ENCODE results near the gene TARP.
A peak's percentile ranks its signal among the peaks of the same experiment; 100 is the strongest.
"Not testable (repeated sequence)": the region's sequence is repeated elsewhere in the genome, so short reads cannot be mapped to it uniquely, and the experiment has no call there.

Gene TARP

DNA sequence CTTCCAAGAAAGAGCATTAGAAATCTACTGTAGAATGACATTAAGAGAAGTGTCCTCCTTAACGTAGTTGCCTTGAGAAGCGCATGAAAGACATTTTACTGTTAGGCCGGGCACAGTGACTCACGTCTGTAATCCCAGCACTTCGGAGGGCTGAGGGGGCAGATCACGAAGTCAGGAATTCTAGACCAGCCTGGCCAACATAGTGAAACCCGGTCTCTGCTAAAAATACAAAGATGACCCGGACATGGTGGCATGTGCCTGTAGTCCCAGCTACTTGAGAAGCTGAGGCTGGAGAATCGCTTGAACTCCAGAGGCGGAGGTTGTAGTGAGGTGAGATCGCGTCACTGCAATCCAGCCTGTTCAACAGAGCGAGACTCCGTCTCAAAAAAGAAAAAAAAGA, 28.9 kb downstream of the TARP start:
- H3K9me2 ChIP-seq (replicated peaks; ENCODE audit: low read depth, low read length) = no peaks in the 10 kb centered on the region
- H3K4me2 ChIP-seq (ENCODE audit: low read depth, low read length, poor library complexity, severe bottlenecking) = peak overlapping the region; percentile 25
- H3K4me1 ChIP-seq (ENCODE audit: insufficient read depth, low read length, poor library complexity, severe bottlenecking) = peaks cover 27% of the 10 kb centered on the region
- H3F3A ChIP-seq (ENCODE audit: low read depth) = no peaks in the 10 kb centered on the region
- H3K79me2 ChIP-seq (ENCODE audit: insufficient read depth, low read length) = peaks cover 61% of the 10 kb centered on the region
- H3K9ac ChIP-seq (ENCODE audit: low read depth, low read length, poor library complexity, severe bottlenecking) = no peak overlapping the region
- H4K20me1 ChIP-seq (ENCODE audit: insufficient read depth, low read length, poor library complexity, severe bottlenecking) = no peaks in the 10 kb centered on the region
- no peaks in the 10 kb centered on the region for H3K27me3 ChIP-seq (ENCODE audit: insufficient read depth, low read length, poor library complexity, severe bottlenecking)
- H2AFZ ChIP-seq (ENCODE audit: low read length) = no peak overlapping the region
- no peaks in the 10 kb centered on the region for H3K9me3 ChIP-seq (ENCODE audit: insufficient read depth, low read depth, low read length)
- H3K36me3 ChIP-seq (ENCODE audit: insufficient read depth, low read length) = peaks cover 30% of the 10 kb centered on the region
- H3K4me3 ChIP-seq (ENCODE audit: low read length, poor library complexity, severe bottlenecking) = no peak overlapping the region
- TF ChIP-seq EZH2phosphoT487 (IDR thresholded peaks at IDR 0.05; ENCODE audit: borderline replicate concordance) (no peak), CTCF (conservative IDR thresholded peaks at IDR 0.05; ENCODE audit: low read length) (no peak)

DNA sequence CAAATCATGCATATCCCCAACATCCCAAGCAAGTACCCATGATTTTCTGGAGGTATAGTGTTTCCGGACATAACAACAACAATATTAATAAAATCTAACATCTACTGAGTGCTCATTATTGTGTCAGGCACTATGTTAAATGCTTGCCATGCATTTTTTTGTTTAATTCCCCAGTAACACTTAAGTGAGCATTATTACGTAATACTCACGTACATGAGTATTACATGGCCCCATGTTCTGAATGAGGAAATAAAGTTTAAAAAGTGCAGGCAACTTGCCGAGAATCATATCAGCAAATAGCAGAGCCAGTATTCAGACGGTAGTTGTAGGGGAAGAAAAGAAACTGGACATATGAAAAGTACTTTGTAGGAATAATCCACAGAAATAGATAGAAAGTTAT, 30.1 kb downstream of the TARP start:
- H2AFZ ChIP-seq (ENCODE audit: low read length); H3K9me2 ChIP-seq (replicated peaks; ENCODE audit: low read depth, low read length); H4K20me1 ChIP-seq (ENCODE audit: insufficient read depth, low read length, poor library complexity, severe bottlenecking); H3K27me3 ChIP-seq (ENCODE audit: insufficient read depth, low read length, poor library complexity, severe bottlenecking); H3K4me2 ChIP-seq (ENCODE audit: low read depth, low read length, poor library complexity, severe bottlenecking); H3K4me3 ChIP-seq (ENCODE audit: low read length, poor library complexity, severe bottlenecking); H3K9ac ChIP-seq (ENCODE audit: low read depth, low read length, poor library complexity, severe bottlenecking); H3F3A ChIP-seq (ENCODE audit: low read depth); H3K9me3 ChIP-seq (ENCODE audit: insufficient read depth, low read depth, low read length): not testable (repeated sequence)
- peaks cover 30% of the 10 kb centered on the region for H3K4me1 ChIP-seq (ENCODE audit: insufficient read depth, low read length, poor library complexity, severe bottlenecking)
- peaks cover 49% of the 10 kb centered on the region for H3K79me2 ChIP-seq (ENCODE audit: insufficient read depth, low read length)
- peaks cover 28% of the 10 kb centered on the region for H3K36me3 ChIP-seq (ENCODE audit: insufficient read depth, low read length)

DNA sequence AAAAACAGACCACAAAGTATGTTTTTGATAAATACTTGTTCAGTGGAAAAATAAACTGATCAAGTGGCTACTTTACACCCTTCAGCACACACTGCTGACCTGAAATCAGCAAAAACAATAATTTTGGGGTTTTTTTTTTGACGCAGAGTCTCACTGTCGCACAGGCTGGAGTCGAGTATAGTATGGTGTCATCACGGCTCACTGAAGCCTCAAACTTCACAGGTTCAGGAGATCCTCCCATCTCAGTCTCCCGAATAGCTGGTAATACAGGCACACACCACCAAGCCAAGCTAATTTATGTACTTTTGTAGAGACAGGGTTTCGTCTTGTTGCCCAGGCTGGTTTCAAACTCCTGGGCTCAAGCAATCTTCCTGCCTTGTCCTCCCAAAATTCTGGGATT, 30.6 kb downstream of the TARP start:
- no peaks in the 10 kb centered on the region for H3F3A ChIP-seq (ENCODE audit: low read depth)
- H3K4me1 ChIP-seq (ENCODE audit: insufficient read depth, low read length, poor library complexity, severe bottlenecking) = peaks cover 30% of the 10 kb centered on the region
- H3K4me3 ChIP-seq (ENCODE audit: low read length, poor library complexity, severe bottlenecking) = no peak overlapping the region
- peaks cover 46% of the 10 kb centered on the region for H3K79me2 ChIP-seq (ENCODE audit: insufficient read depth, low read length)
- no peaks in the 10 kb centered on the region for H3K9me3 ChIP-seq (ENCODE audit: insufficient read depth, low read depth, low read length)
- no peak overlapping the region for H2AFZ ChIP-seq (ENCODE audit: low read length)
- peaks cover 23% of the 10 kb centered on the region for H3K36me3 ChIP-seq (ENCODE audit: insufficient read depth, low read length)
- H3K4me2 ChIP-seq (ENCODE audit: low read depth, low read length, poor library complexity, severe bottlenecking) = no peak overlapping the region
- H4K20me1 ChIP-seq (ENCODE audit: insufficient read depth, low read length, poor library complexity, severe bottlenecking) = no peaks in the 10 kb centered on the region
- TF ChIP-seq EZH2phosphoT487 (IDR thresholded peaks at IDR 0.05; ENCODE audit: borderline replicate concordance) (no peak), CTCF (conservative IDR thresholded peaks at IDR 0.05; ENCODE audit: low read length) (no peak)
- no peaks in the 10 kb centered on the region for H3K27me3 ChIP-seq (ENCODE audit: insufficient read depth, low read length, poor library complexity, severe bottlenecking)
- no peak overlapping the region for H3K9ac ChIP-seq (ENCODE audit: low read depth, low read length, poor library complexity, severe bottlenecking)
- H3K9me2 ChIP-seq (replicated peaks; ENCODE audit: low read depth, low read length) = no peaks in the 10 kb centered on the region

GRCh38 chr7:38241071-38241470, 32.4 kb downstream of the TARP start:
- Histone ChIP-seq H3K4me1 (ENCODE audit: insufficient read depth, low read length, poor library complexity, severe bottlenecking) (peaks cover 37% of the 10 kb centered on the region), H3F3A (ENCODE audit: low read depth) (no peaks in the 10 kb centered on the region), H3K9me3 (ENCODE audit: insufficient read depth, low read depth, low read length) (no peaks in the 10 kb centered on the region), H3K27me3 (ENCODE audit: insufficient read depth, low read length, poor library complexity, severe bottlenecking) (no peaks in the 10 kb centered on the region), H2AFZ (ENCODE audit: low read length) (no peak overlapping the region), H3K36me3 (ENCODE audit: insufficient read depth, low read length) (peaks cover 10% of the 10 kb centered on the region; the same call in 1 of the 2 replicates), H3K79me2 (ENCODE audit: insufficient read depth, low read length) (peaks cover 35% of the 10 kb centered on the region), H3K4me3 (ENCODE audit: low read length, poor library complexity, severe bottlenecking) (no peak overlapping the region), H4K20me1 (ENCODE audit: insufficient read depth, low read length, poor library complexity, severe bottlenecking) (no peaks in the 10 kb centered on the region), H3K9me2 (replicated peaks; ENCODE audit: low read depth, low read length) (no peaks in the 10 kb centered on the region), H3K9ac (ENCODE audit: low read depth, low read length, poor library complexity, severe bottlenecking) (no peak overlapping the region), H3K4me2 (ENCODE audit: low read depth, low read length, poor library complexity, severe bottlenecking) (no peak overlapping the region)
- no peak for TF ChIP-seq EZH2phosphoT487 (IDR thresholded peaks at IDR 0.05; ENCODE audit: borderline replicate concordance)
- no peak for TF ChIP-seq CTCF (conservative IDR thresholded peaks at IDR 0.05; ENCODE audit: low read length)

DNA sequence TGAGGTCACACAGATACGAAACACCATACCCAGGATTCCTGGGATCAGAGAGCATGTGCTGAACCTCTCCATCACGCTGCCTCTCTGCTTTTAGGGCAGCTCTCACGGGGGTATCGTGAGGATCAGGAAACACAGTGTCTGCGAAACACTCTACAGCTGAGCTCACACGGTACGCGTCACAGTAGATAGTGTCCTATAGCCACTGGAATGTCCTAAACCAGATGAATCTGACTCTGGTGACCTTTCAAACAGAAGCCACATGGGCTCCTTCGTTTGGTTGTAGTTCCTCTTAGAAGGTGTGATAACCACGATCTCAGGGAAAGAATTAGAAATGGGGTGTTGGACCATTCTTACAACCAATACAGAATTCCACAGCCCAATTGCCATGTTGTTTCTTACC, 34.3 kb downstream of the TARP start:
- not testable (repeated sequence) for H3F3A ChIP-seq (ENCODE audit: low read depth); H3K36me3 ChIP-seq (ENCODE audit: insufficient read depth, low read length); H2AFZ ChIP-seq (ENCODE audit: low read length); H3K4me3 ChIP-seq (ENCODE audit: low read length, poor library complexity, severe bottlenecking); H3K9me2 ChIP-seq (replicated peaks; ENCODE audit: low read depth, low read length); H4K20me1 ChIP-seq (ENCODE audit: insufficient read depth, low read length, poor library complexity, severe bottlenecking); H3K4me2 ChIP-seq (ENCODE audit: low read depth, low read length, poor library complexity, severe bottlenecking); H3K9ac ChIP-seq (ENCODE audit: low read depth, low read length, poor library complexity, severe bottlenecking); H3K27me3 ChIP-seq (ENCODE audit: insufficient read depth, low read length, poor library complexity, severe bottlenecking); H3K9me3 ChIP-seq (ENCODE audit: insufficient read depth, low read depth, low read length)
- Histone ChIP-seq H3K4me1 (ENCODE audit: insufficient read depth, low read length, poor library complexity, severe bottlenecking) (peaks cover 48% of the 10 kb centered on the region), H3K79me2 (ENCODE audit: insufficient read depth, low read length) (peaks cover 15% of the 10 kb centered on the region)
